Measurements from ENCODE around the gene KCND2.

The KCND2 gene

GRCh38 chr7:120603366-120603765, 330.4 kb downstream of the KCND2 start:
- TF ChIP-seq CTCF (conservative IDR thresholded peaks at IDR 0.05; ENCODE audit: low read depth, low read length) = no peak
- H3K4me3 ChIP-seq (ENCODE audit: low read depth, low read length) = no peak overlapping the region
- no peak for DNase-seq (ENCODE audit: low read depth)

GRCh38 chr7:120609136-120609753, 336.3 kb downstream of the KCND2 start:
- H3K4me3 ChIP-seq (ENCODE audit: low read depth, low read length) = no peak overlapping the region
- no peak for TF ChIP-seq CTCF (conservative IDR thresholded peaks at IDR 0.05; ENCODE audit: low read depth, low read length)
- DNase-seq (ENCODE audit: low read depth) = no peak

GRCh38 chr7:120611975-120612374, 339.0 kb downstream of the KCND2 start:
- H3K4me3 ChIP-seq (ENCODE audit: low read depth, low read length) = no peak overlapping the region
- no peak for DNase-seq (ENCODE audit: low read depth)
- no peak for TF ChIP-seq CTCF (conservative IDR thresholded peaks at IDR 0.05; ENCODE audit: low read depth, low read length)

- no peak for DNase-seq (ENCODE audit: low read depth)
- no peak for TF ChIP-seq CTCF (conservative IDR thresholded peaks at IDR 0.05; ENCODE audit: low read depth, low read length)
- no peak overlapping the region for H3K4me3 ChIP-seq (ENCODE audit: low read depth, low read length)
Measured at GRCh38 chr7:120615703-120616102, 342.7 kb downstream of the KCND2 start.

GRCh38 chr7:120617275-120617674, 344.3 kb downstream of the KCND2 start:
- H3K4me3 ChIP-seq (ENCODE audit: low read depth, low read length) = no peak overlapping the region
- no peak for DNase-seq (ENCODE audit: low read depth)
- TF ChIP-seq CTCF (conservative IDR thresholded peaks at IDR 0.05; ENCODE audit: low read depth, low read length) = no peak

GRCh38 chr7:120628251-120628650, 355.3 kb downstream of the KCND2 start:
- H3K4me3 ChIP-seq (ENCODE audit: low read depth, low read length) = no peak overlapping the region
- no peak for DNase-seq (ENCODE audit: low read depth)
- no peak for TF ChIP-seq CTCF (conservative IDR thresholded peaks at IDR 0.05; ENCODE audit: low read depth, low read length)

- DNase-seq (ENCODE audit: low read depth) = no peak
- H3K4me3 ChIP-seq (ENCODE audit: low read depth, low read length) = no peak overlapping the region
- no peak for TF ChIP-seq CTCF (conservative IDR thresholded peaks at IDR 0.05; ENCODE audit: low read depth, low read length)
Measured at GRCh38 chr7:120639884-120640283, 366.9 kb downstream of the KCND2 start.
